ENCODE measurements around the gene GANC.

Gene GANC

DNA sequence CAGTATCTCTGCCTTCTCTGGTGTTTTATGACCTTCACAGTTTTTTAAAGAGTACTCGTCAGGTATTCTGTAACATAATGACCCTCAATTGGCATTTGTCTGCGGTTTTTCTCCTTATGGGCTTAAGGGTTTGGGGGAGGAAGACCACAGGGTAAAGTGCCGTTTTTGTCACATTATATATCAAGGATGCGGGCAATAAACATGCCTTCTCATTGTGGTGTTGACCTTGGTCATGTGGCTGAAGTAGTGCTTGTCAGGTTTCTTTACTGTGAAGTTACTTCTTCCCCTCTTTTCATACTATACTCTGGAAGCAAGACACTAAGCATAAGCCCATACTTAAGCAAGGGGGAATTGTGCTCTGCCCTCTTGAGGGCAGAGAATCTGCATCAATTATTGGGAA lies 102.9 kb downstream of the GANC start:
- DNase-seq (ENCODE audit: low read depth in 2 of 2): no peak

DNA sequence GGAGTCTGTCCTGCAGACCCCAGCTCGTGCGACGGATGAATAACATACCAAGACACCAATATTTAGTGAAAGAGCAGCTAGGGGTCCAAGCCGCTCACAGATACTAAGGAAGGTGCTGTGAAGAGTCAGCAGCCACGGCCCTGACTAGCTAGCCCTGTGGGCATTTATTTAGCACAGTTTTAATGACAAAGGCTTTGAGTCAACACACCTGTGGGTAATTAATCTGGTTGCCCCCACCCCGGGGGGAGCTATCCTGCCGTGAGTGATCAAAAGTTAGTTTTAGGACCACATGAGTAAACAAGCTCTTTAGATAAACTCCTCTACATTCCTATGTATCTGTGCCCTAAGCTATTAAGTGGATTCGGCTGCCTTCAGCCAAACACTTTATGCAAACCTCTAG lies 105.0 kb downstream of the GANC start:
- DNase-seq (ENCODE audit: low read depth in 2 of 2): no peak

DNA sequence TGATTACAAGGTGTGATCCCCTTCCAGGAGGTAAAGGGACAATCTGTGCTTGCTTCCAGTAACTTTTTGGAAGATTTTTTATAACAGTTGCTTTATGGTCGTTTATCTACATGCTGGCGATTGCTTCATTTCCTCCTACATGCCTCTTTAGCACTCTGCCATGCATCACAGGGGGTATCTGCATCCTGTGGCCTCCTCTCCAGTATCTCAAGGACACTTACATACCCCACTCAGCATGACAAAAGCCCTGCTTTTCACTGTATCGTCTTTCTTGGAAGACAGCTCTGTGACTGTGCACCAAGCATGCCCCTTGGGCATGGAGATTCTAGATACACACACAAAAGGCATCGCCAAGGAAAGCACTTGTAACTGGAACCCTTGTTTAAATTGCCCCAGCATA lies 111.6 kb downstream of the GANC start:
- no peak for DNase-seq (ENCODE audit: low read depth in 2 of 2)

DNA sequence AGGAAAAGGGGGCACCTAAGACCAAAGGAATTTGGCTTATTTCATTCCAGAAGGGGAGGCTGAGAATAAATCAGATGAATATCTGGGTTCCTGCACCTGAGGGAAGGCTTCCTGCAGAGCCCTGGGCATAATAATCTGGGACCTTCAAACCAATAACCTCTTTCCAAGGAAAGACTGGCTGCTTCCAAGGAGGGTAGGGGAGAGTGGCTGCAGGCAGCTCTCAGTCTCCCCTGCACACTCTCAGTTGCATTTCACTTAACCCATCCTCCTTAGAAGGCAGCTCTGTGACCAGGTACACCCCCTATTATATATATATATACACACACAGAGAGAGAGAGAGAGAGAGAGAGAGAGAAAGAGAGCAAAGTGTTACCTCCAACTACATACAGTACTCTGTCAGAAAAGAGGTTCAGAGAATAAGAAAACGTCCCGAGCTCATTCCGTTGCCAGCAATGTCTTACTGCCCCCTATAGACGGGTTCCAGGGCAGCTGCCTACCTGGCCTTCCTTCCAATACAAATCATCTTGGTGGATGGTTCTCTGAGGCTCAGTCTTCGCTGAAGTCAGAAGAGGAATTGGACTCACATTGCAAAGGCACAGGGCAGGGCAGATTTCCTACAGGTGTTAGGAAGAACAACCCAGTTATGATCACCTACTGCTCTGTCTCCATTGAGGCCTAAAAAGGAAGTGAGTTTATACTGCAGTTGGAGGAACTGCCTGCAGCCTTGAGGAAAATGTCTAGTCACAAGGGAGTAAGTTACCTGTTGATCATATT lies 112.4 kb downstream of the GANC start:
- DNase-seq (ENCODE audit: low read depth in 2 of 2): no peak

DNA sequence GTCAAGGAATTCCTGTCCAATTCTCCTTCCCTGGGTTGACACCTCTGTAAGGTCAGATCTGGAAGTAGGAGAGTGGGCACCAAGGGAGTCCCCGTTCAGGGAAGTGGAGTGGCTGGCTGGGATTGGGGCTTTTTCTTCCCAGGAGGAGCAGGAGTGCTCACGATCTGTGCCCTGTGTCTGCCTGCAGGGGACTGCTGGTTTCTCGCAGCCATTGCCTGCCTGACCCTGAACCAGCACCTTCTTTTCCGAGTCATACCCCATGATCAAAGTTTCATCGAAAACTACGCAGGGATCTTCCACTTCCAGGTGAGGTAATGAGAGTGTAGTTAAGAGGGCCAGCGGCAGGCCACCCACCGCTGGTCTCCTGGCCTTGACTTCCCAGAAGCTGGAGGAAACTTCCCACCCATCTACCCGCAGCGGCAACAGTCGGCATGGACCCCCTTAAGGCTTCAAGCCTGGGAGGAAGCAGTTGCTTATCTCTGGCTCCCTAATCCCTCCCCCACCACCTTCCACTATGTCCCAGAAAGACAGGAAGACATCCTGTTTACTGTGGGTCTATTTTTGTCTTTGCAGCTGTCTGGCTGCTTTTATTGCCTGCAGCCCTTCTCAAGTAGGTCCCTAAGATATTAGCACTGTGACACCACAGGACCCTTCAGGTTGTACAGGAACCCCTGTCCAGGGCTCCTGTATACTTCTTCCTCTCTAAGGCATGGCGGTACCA lies 113.1 kb downstream of the GANC start:
- no peak for DNase-seq (ENCODE audit: low read depth in 2 of 2)

DNA sequence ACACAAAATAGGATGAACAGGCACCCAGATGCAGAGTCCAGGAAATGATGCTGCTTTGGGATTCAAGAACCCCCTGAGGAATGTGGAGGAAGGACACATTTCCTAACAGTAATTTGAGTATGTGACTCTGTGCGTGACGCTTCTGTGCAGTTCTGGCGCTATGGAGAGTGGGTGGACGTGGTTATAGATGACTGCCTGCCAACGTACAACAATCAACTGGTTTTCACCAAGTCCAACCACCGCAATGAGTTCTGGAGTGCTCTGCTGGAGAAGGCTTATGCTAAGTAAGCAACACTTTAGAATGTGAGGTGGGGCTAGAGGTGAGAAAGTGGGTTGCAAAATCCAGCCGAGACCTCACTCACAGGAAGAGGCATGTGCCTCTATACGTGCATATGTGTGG lies 114.6 kb downstream of the GANC start:
- no peak for DNase-seq (ENCODE audit: low read depth in 2 of 2)

DNA sequence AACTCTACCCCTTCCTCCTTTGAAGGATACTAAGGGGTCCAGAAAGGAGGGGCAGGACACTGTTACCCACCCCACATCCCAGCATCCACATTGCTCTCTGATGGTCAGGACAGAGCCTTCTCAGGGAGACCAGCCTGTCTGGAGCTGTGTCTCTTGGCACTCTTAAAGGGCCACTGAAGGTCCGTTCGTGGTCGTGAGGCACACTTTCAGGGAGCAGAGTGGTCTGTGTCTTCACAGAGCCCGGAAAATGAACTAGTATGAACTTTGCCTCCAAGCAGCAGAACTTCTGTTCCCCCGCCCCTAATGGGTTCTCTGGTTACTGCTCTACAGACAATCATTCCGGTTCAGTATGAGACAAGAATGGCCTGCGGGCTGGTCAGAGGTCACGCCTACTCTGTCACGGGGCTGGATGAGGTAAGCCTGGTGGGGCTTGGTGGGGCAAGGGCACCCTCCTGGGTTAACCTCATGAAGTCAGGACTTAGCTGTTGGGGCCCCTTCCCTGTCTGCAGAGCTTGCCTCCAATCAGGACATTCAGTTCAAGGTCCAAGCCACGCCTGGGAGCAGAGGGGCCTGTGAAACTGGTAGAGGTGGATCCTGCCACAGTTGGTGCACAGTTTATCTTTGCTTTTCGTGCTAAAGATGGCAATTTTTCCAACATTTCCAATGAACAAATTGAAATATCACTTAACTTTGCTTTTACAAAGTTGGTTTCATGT lies 119.5 kb downstream of the GANC start:
- DNase-seq (ENCODE audit: low read depth in 2 of 2): no peak

DNA sequence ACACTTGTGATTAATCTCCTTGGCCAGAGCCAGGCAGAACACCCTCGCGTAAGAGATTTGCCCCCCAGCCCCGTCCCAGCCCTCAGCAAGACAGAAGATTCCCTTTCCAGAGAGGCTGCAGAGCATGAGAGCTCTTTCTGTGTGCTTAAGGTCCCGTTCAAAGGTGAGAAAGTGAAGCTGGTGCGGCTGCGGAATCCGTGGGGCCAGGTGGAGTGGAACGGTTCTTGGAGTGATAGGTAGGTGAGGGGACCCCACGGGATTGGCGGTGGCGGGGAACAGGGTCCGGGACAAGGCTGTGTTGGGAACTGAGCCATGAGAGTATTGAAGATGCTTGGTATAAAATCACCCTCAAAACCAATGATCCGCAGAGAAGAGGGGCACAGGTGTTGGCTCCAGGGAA lies 121.1 kb downstream of the GANC start:
- DNase-seq (ENCODE audit: low read depth in 2 of 2): no peak

DNA sequence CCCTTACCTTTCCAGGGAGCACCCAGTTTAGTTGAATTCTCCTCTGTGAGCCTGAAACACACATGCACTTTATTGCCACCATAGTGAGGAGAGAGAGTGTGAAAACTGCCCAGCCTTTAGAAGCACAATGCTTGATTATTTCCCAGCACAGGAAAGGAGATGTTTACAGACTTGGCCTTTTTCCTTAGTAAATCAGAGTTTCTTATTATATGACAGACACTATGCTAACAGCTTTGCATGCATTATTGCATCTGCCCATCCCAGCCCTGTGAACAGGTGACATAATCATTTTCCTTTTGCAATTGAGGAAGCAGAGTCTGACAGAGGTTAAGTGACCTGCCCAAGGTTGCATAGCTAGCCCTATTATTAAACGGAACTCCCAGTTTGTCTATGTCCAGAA lies 122.8 kb downstream of the GANC start:
- DNase-seq (ENCODE audit: low read depth in 2 of 2): no peak

DNA sequence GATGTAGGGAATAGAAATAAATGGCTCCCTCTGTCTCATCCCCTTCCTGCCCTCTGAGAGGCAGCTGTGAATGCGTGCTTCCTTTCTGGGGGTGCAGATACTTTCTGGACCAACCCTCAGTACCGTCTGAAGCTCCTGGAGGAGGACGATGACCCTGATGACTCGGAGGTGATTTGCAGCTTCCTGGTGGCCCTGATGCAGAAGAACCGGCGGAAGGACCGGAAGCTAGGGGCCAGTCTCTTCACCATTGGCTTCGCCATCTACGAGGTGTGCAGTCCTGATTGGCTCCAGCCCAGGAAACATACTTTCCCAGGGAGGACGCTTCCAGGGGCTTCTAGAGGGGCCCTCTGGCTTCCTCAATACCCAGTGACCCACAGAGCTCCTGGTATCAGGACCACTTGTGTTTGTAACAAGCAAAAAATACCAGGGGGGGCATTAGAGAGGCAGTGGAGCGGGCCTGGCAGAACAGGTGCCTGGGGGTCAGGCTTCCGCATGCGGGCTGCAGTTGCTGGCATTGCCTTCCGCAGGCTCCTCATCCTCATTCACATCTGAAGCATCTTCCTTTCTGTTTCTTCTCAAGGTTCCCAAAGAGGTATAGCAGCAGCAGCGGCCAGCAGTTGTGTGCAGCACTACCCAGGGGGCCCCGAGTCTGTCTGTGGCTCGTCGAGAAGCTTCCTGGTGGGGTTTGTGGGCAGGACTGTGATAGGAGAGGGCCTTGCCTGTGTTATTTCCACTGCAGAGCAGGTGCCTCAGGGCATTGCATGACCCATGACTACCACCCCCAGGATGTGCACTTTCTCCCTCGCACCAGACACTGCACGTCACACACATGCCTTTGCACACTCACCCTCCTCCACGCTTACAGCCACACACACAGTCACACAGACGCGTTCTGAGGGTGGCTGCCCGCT lies 128.8 kb downstream of the GANC start:
- no peak for DNase-seq (ENCODE audit: low read depth in 2 of 2)

DNA sequence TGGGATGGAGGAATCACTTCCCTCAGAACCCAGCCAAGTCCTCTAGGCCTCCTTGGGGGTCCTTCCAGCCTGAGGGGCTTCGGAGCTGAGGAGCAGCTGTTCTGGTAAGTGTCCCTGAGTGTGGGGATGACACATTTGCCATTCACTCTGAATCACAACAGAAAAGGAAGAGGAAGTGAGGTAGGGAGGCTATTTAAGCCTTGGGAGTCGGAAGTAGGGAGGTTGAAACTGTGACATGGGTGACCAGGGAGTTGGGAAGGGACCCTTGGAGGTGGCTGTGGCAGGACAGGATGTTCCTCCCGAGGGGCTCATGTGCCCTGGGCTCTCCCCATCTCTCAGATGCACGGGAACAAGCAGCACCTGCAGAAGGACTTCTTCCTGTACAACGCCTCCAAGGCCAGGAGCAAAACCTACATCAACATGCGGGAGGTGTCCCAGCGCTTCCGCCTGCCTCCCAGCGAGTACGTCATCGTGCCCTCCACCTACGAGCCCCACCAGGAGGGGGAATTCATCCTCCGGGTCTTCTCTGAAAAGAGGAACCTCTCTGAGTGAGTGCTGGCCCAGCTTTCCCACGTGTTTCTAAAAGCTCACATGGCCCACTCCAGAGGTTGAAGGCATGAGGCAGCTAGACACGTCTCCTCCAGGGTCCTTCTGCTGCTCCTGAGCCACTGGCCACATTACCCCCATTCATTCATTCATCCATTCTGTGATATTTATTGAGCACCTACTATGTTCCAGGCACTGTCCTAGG lies 129.6 kb downstream of the GANC start:
- no peak for DNase-seq (ENCODE audit: low read depth in 2 of 2)

DNA sequence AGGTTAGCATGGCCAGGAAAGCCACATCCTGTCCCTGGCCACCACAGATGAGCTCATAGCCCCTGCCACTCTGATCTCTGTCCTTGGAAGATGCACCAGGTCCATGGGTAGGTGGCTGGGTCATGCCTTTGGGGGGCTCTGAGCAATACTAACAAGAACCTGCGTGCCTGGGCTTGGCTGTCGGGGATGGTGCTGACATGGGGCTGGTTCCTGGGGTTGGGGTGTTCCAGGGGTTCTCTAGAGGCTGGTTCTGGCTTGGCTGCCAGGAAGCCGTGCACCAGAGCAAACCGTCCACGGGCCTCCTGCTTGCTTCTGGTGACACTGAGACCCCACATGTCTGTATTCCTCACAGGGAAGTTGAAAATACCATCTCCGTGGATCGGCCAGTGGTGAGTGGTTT lies 130.4 kb downstream of the GANC start:
- DNase-seq (ENCODE audit: low read depth in 2 of 2): no peak

DNA sequence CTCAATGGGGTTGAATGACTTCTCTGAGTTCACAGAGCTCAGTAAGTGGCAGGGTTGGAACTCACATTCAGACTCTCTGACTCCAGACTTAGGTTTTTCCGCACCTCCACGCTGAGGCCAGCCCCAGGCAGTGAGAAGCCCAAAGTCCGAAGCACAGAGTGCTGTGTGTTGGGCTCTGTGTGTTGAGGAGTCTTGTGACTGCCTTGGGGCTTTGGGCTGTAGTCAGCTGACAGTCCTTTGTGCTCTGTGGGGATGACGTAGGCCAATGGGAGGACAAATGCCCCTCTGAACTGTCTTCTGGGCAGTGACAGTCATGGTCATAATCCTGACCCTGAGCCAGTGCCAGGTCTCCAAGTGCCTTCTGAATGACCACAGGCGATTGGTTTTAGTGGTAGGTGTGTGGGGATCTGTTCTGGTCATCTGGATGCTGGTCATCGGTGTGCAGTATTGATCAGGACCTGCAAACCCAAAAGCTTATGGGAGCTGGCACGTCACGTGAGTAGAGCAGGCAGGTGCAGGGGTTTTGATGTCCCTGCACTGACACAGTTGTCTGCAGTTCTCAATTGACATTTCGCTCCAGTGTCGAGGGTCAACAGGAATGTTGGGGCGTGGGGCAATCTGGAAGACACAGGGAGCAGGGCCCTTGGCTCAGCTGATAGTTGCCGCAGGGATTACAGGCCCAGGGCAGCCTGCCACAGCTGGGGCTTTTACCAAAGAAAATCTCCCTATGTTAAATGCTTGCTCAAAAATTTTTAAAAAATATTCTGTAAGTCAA lies 131.6 kb downstream of the GANC start:
- no peak for DNase-seq (ENCODE audit: low read depth in 2 of 2)

DNA sequence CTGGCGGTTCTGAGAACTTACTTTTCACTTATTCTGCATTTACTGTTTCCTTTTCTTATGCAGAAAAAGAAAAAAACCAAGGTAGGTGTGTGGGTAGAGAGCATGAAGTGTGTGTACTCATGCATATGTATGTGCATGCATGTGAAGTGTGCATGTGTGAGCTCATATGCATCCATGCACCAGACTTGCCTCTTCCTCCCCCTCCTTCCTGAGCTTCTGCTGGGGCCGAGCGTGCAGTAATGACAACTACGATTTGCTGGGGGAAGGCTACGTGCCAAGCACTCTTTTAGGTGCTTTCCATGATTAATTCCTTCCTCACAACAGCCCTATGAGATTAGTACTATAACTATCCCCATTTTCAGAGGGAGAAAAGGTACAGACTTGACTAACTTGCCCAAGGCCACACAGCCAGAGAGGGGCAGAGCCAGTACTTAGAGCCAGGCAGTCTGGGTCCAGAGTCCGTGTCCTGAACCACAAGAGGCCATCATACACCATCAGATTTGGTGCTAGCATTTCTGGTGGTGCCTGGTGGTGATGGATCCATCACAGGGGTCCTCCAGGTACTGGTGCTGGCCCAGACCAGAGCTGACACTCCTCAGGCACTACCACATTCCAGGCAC lies 133.0 kb downstream of the GANC start:
- no peak for DNase-seq (ENCODE audit: low read depth in 2 of 2)
